IMR-90 (cell line): ENCODE results near the gene EEF1E1. TPM values are rescaled to one million over a fixed set of nuclear protein-coding genes. Genes with fewer than 3 reads are reported as not detected.

Experiments used
- ATAC-seq: fragments of 200-7000 bp; cut with Tn5 transposase; 2 replicates; pipeline ENCODE4 v1.9.1; 2020; ENCODE audit warnings: low read depth, mild to moderate bottlenecking, moderate library complexity
- BruUV-seq: library from RNA; stranded (reverse); fragments of 400-500 nt; replicated peaks from 2 replicates; lab custom pipeline; 2021; lab: Mats Ljungman, UMichigan
- CTCF ChIA-PET: fragments of 300-600 bp; formaldehyde crosslinking; extraction: SDS; loops from one replicate; lab custom pipeline; 2021; ENCODE audit warnings: antibody characterized with exemption; lab: Yijun Ruan, JAX
- POLR2A ChIA-PET: fragments of 300-600 bp; sonication (Branson Sonifier 250); formaldehyde crosslinking; loops from one replicate; lab custom pipeline; 2022; ENCODE audit warnings: antibody characterized with exemption; ENCODE audit not compliant: unreplicated experiment; lab: Charles Lee
- DNase-seq: peaks from one replicate; pipeline ENCODE4 v3.0.0; 2013
- H2AFZ ChIP-seq: replicated peaks from 2 replicates; pipeline ENCODE3; 2013; ENCODE audit warnings: low read length, mild to moderate bottlenecking; ENCODE audit not compliant: poor library complexity
- H2AK5ac ChIP-seq: 2 replicates; pipeline ENCODE4 v1.6.1; 2013; ENCODE audit warnings: low read depth, low read length, inconsistent platforms
- H2AK9ac ChIP-seq: replicated peaks from 2 replicates; pipeline ENCODE3; 2013; ENCODE audit warnings: mild to moderate bottlenecking, low read depth, low read length, moderate library complexity; ENCODE audit not compliant: poor library complexity
- H2BK120ac ChIP-seq: 2 replicates; pipeline ENCODE4 v1.6.1; 2013; ENCODE audit warnings: low read depth, low read length, inconsistent platforms
- H2BK15ac ChIP-seq: 3 replicates; pipeline ENCODE4 v1.6.1; 2013; ENCODE audit warnings: low read depth, low read length, inconsistent platforms
- H2BK20ac ChIP-seq: 2 replicates; pipeline ENCODE4 v1.6.1; 2013; ENCODE audit warnings: low read depth, mild to moderate bottlenecking, inconsistent platforms, low read length, moderate library complexity
- H2BK5ac ChIP-seq: 2 replicates; pipeline ENCODE4 v1.6.1; 2013; ENCODE audit warnings: mild to moderate bottlenecking, low read depth, low read length, inconsistent platforms; ENCODE audit not compliant: poor library complexity, severe bottlenecking
- H3K14ac ChIP-seq: replicated peaks from 2 replicates; pipeline ENCODE4 v1.6.1; 2013; ENCODE audit warnings: low read depth, low read length, inconsistent platforms
- H3K18ac ChIP-seq: 2 replicates; pipeline ENCODE4 v1.6.1; 2013; ENCODE audit warnings: low read depth, low read length, control low read depth
- H3K23ac ChIP-seq: 2 replicates; pipeline ENCODE4 v1.6.1; 2013; ENCODE audit warnings: low read depth, low read length, inconsistent platforms
- H3K27ac ChIP-seq: 2 replicates; pipeline ENCODE4 v1.5.1; 2013; ENCODE audit warnings: mild to moderate bottlenecking, control low read depth, low read length; ENCODE audit not compliant: insufficient read depth
- H3K27me3 ChIP-seq: 2 replicates; pipeline ENCODE4 v1.6.1; 2013; ENCODE audit warnings: low read length; ENCODE audit not compliant: control insufficient read depth, insufficient read depth
- H3K36me3 ChIP-seq: 2 replicates; pipeline ENCODE4 v1.6.1; 2013; ENCODE audit warnings: low read length, mixed read lengths; ENCODE audit not compliant: control insufficient read depth, insufficient read depth
- H3K4ac ChIP-seq: 2 replicates; pipeline ENCODE4 v1.6.1; 2013; ENCODE audit warnings: low read depth, low read length, inconsistent platforms
- H3K4me1 ChIP-seq: 2 replicates; pipeline ENCODE4 v1.6.1; 2013; ENCODE audit warnings: low read length, mixed read lengths; ENCODE audit not compliant: control insufficient read depth, insufficient read depth
- H3K4me2 ChIP-seq: 2 replicates; pipeline ENCODE4 v1.6.1; 2013; ENCODE audit warnings: low read depth, mild to moderate bottlenecking, control low read depth, low read length, moderate library complexity
- H3K4me3 ChIP-seq: 2 replicates; pipeline ENCODE4 v1.5.1; 2013; ENCODE audit warnings: low read depth, mild to moderate bottlenecking, control low read depth, low read length, moderate library complexity; ENCODE audit not compliant: insufficient read depth
- H3K56ac ChIP-seq: 2 replicates; pipeline ENCODE4 v1.6.1; 2013; ENCODE audit warnings: low read length, inconsistent platforms; ENCODE audit not compliant: insufficient read depth; ENCODE audit errors: extremely low read depth
- H3K79me1 ChIP-seq, 2 experiments: 2 replicates each; pipeline ENCODE4 v1.6.1; 2013; ENCODE audit warnings: low read length in 2 of 2, inconsistent platforms in 1 of 2, low read depth in 1 of 2
- H3K9ac ChIP-seq: 2 replicates; pipeline ENCODE4 v1.6.1; 2013; ENCODE audit warnings: low read depth, low read length, control low read depth
- H3K9me1 ChIP-seq: 2 replicates; pipeline ENCODE4 v1.6.1; 2013; ENCODE audit warnings: low read length, inconsistent platforms; ENCODE audit not compliant: insufficient read depth
- H3K9me3 ChIP-seq: 2 replicates; pipeline ENCODE4 v1.6.1; 2013; ENCODE audit warnings: low read length; ENCODE audit not compliant: control insufficient read depth, insufficient read depth
- H4K20me1 ChIP-seq: 2 replicates; pipeline ENCODE4 v1.6.1; 2013; ENCODE audit warnings: low read length, inconsistent platforms; ENCODE audit not compliant: insufficient read depth
- H4K5ac ChIP-seq: 2 replicates; pipeline ENCODE4 v1.6.1; 2013; ENCODE audit warnings: mild to moderate bottlenecking, low read depth, low read length, control low read depth
- H4K8ac ChIP-seq, 2 experiments: 2 replicates each; pipeline ENCODE4 v1.6.1; 2013; ENCODE audit warnings: low read depth in 2 of 2, low read length in 2 of 2, control low read depth in 1 of 2, inconsistent platforms in 1 of 2
- H4K91ac ChIP-seq: 2 replicates; pipeline ENCODE4 v1.6.1; 2013; ENCODE audit warnings: low read depth, low read length, inconsistent platforms; ENCODE audit not compliant: insufficient read depth
- CEBPB ChIP-seq: IDR thresholded peaks from 2 replicates; pipeline ENCODE4 v1.6.1; 2012; ENCODE audit warnings: low read depth, low read length, improper control_type of control experiment
- POLR2A ChIP-seq: IDR thresholded peaks from 2 replicates; pipeline ENCODE4 v1.6.1; 2012; ENCODE audit warnings: mild to moderate bottlenecking, low read depth, low read length
- WGBS, 2 experiments: methylation state at CpG; one replicate each; pipeline versions ENCODE4 v1.1.5 to v1.1.7; 2013; ENCODE audit warnings: missing lambda C conversion rate in 2 of 2; ENCODE audit not compliant: insufficient read length in 1 of 2; ENCODE audit errors: extremely low coverage in 2 of 2; 5-methylcytosine and 5-hydroxymethylcytosine counted together
- dilution Hi-C: fragments of 300-500 bp; cut with HindIII; formaldehyde crosslinking; loops from one replicate; pipeline ENCODE4 v1.14.3; 2018; ENCODE audit warnings: low sequenced_read_pairs; ENCODE audit not compliant: unreplicated experiment
- in situ Hi-C: fragments of 300-500 bp; cut with MboI; formaldehyde crosslinking; loops from 3 replicates; pipeline ENCODE4 v1.14.3; 2019; ENCODE audit warnings: low sequenced_read_pairs, inconsistent platforms, mixed read lengths
- intact Hi-C: fragments of 100-400 bp; cut with micrococcal nuclease; formaldehyde crosslinking; loops from 2 replicates; pipeline ENCODE4 v1.10.0; 2022
- polyA plus RNA-seq, 3 experiments: library from polyadenylated mRNA; depleted of rRNA; stranded (reverse); fragments of >200 nt; gene quantifications; 2 replicates each; pipeline ENCODE4 v1.2.3, GENCODE V29; 2012; ENCODE audit warnings: low replicate concordance in 1 of 3
- total RNA-seq: library from RNA; depleted of rRNA; stranded (reverse); fragments of >200 nt; gene quantifications from 2 replicates; pipeline ENCODE4 v1.2.3, GENCODE V29; 2012
- TF ChIP-seq, protein P1 (sequence below): conservative IDR thresholded peaks from 2 replicates; pipeline ENCODE4 v1.5.1; 2012; ENCODE audit warnings: mild to moderate bottlenecking, low read depth, low read length, improper control_type of control experiment

Gene EEF1E1
- total and polyA plus RNA-seq, 2 of the 4 experiments (the other 2 are of a cell fraction): 65.8 to 68.6 TPM

DNA sequence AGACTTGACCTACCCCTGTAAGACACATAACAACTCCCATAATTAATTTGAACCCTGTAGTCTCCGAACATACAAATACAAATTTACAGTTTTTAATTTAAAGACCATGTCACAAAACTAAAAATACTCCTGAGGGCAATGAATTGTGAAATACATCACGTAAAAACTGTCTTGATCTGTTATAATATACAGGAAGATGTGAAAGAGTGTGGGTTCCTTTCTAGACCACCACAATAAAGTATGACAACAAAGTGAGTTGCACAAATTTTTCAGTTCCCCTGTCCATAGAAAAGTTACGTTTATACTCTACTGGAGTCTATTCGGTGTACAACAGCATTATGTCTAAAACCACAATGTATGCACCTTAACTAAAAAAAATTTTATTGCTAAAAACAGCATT is 27.2 kb downstream of the EEF1E1 start:
- TF ChIP-seq, protein P1, sequence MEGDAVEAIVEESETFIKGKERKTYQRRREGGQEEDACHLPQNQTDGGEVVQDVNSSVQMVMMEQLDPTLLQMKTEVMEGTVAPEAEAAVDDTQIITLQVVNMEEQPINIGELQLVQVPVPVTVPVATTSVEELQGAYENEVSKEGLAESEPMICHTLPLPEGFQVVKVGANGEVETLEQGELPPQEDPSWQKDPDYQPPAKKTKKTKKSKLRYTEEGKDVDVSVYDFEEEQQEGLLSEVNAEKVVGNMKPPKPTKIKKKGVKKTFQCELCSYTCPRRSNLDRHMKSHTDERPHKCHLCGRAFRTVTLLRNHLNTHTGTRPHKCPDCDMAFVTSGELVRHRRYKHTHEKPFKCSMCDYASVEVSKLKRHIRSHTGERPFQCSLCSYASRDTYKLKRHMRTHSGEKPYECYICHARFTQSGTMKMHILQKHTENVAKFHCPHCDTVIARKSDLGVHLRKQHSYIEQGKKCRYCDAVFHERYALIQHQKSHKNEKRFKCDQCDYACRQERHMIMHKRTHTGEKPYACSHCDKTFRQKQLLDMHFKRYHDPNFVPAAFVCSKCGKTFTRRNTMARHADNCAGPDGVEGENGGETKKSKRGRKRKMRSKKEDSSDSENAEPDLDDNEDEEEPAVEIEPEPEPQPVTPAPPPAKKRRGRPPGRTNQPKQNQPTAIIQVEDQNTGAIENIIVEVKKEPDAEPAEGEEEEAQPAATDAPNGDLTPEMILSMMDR: no peak
- TF ChIP-seq POLR2A (no peak), CEBPB (no peak)
- H2AFZ ChIP-seq: no peak overlapping the region
- H3K23ac ChIP-seq: no peak overlapping the region
- ChIA-PET CTCF (no interaction called here), POLR2A (no interaction called here)
- intact Hi-C loops (no loop called here), in situ Hi-C loops (no loop called here), dilution Hi-C loops (no loop called here)
- H3K9me3 ChIP-seq: no peaks in the 10 kb centered on the region
- H3K56ac ChIP-seq: no peak overlapping the region
- H2BK120ac ChIP-seq: no peak overlapping the region
- no peaks in the 10 kb centered on the region for H4K20me1 ChIP-seq
- no peak for ATAC-seq
- no peak overlapping the region for H3K4me3 ChIP-seq
- H3K14ac ChIP-seq: no peak overlapping the region
- no peak overlapping the region for H2BK15ac ChIP-seq
- H4K8ac ChIP-seq: no peak overlapping the region
- no peaks in the 10 kb centered on the region for H3K36me3 ChIP-seq
- H3K9ac ChIP-seq: no peak overlapping the region
- H3K4me1 ChIP-seq: peaks cover 2% of the 10 kb centered on the region; the same call in 1 of the 2 replicates
- H2BK20ac ChIP-seq: no peak overlapping the region
- no peak overlapping the region for H2BK5ac ChIP-seq
- H4K5ac ChIP-seq: no peak overlapping the region
- no TSS peak for BruUV-seq
- H3K79me1 ChIP-seq: peaks cover 11 to 14% of the 10 kb centered on the region in 2 experiments; a peak in 3 of 4 replicates
- no peaks in the 10 kb centered on the region for H3K9me1 ChIP-seq
- WGBS, 2 experiments: no CpG with 5 or more reads among the region's 4 CpGs
- no peak for DNase-seq
- no peak overlapping the region for H3K4me2 ChIP-seq
- no peak overlapping the region for H3K4ac ChIP-seq
- H3K18ac ChIP-seq: no peak overlapping the region
- H4K91ac ChIP-seq: no peak overlapping the region
- H2AK9ac ChIP-seq: no peak overlapping the region
- no peak overlapping the region for H3K27ac ChIP-seq
- H2AK5ac ChIP-seq: no peak overlapping the region
- H3K27me3 ChIP-seq: no peaks in the 10 kb centered on the region
